HG03025 (cell line): ENCODE data around the gene MGRN1.

Source experiments
- ATAC-seq: cut with Tn5 transposase; IDR thresholded peaks from one replicate; pipeline ENCODE4 v1.9.1; 2021; ENCODE audit warnings: mild to moderate bottlenecking, moderate library complexity; ENCODE audit not compliant: unreplicated experiment, low FRiP score

MGRN1 gene

DNA sequence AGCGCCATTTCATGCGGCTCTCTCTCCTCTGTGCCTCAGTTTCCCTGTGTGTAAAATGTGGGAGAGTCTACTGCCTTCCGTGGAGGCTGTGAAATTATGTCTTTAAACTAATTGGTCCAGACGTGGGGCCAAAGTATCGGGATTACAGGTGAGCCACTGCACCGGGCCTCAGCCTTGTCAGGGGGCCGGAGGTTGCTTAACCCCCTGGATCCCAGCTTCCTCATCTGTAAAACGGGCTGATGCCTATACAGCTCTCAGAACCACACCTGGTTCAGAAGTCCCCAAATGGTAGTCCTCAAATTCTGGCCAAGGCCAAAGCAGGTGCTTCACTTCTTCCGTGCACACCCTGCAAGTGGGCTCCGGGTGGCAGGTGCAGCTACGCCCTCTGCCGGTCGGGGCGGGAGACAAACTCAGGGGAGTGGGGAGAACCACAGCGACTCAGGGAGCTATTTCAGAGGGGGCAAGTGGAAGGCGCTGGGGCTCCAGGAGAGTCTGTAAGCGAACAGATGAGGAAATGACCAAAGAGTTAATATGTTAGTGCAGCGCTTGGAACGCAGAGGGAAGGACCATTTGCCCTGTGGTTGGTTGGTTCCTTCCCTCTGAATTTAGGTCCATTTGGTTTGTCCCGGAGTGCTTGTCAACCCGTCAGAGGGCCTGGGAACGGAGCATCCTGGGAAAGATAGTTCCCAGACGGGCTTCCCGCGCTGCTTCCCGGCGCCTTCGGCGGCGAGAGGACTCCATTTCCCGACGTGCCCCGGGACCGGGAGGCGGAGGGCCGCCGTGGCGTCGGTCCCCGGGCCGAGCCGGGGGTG lies at the start of gene MGRN1:
TSS of gene MGRN1 (plus strand) at position 812 of the 812 bp plus-strand sequence. CDS start 135 bp downstream, outside the sequence.
- peak; percentile 58 for ATAC-seq

DNA sequence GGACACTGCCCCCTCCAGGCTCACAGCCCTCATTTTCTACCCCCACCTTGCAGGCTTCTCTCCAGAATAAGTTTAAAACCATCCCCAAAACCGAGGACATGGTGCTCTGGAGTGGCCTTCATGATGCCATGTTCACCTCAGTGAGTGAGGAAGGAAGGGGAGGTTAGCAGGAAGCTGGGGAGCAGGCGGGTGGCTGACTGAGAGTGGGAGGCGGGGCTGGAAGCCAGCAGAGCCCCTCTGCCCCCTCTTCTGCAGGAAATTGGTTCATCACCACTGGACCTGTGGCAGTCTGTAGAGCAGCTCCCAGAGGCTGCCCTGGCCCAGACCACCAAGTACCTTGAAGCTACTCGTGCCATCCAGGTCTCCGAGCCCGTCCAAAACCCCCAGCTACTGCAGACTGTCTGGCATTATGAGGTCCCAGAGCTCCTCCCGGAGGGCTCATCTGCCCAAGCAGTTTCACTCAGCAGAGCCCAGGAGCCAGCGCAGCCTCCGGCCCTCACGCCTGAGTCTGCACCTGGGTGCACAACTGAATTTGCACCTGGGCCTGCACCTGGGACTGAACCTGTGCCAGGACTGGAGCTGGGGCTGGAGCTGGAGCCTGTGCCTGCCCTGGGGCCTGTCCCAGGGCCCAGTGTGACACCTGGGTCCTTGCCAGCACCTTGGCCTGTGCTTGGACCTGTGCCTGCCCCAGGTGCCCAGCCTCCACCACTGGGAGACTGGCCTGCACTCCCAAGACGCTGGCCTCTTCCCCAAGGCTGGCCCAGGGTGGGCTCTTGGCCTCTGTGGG lies 49.5 kb upstream of the MGRN1 start:
- no peak for ATAC-seq

GRCh38 chr16:4576008-4576407 lies 48.6 kb upstream of the MGRN1 start:
- ATAC-seq: no peak

DNA sequence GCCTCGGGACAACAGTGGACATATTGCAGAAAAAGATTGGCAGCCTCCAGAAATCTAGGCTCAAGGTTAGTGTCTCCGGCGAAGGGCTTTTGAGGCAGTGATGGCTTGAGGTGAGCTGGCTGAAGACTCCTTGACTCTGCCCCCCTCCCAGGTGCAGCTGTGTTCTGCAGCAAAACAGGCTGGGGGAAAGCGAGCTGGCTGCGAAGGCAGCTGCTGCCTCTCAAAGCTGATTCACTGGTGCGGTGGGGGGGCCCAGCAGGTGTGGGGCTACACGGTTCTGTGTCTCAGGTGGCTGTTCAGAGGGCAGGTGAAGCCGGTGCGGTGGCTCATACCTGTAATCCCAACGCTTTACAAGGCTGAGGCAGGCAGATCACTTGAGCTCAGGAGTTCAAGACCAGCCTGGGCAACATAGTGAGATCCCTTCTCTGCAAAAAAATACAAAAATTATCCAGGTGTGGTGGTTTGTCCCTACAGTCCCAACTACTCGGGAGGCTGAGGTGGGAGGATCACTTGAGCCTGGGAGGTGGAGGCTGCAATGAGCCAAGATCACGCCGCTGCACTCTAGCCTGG lies 45.6 kb upstream of the MGRN1 start:
- ATAC-seq: no peak

DNA sequence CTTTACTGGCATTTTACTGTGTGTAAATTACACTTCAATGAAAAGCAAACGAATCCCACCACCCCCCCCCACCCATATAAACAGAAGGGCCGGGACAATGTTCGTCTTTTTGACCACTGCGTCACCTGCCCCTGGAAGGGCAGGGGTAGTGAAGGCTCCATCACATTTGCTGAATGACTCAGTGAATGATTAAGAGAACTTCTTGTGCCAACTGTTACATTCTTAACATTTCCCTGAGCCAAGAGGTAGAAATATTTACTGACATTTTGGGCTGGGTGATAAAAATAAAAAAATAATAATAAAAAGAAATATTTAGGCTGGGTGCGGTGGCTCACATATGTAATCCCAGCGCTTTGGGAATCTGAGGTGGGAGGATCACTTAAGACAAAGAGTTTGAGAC lies 44.4 kb upstream of the MGRN1 start:
- ATAC-seq: no peak

GRCh38 chr16:4583906-4584305 lies 40.7 kb upstream of the MGRN1 start:
- ATAC-seq: no peak

- no peak for ATAC-seq
Observed at GRCh38 chr16:4586291-4586690, 38.3 kb upstream of the MGRN1 start.

- no peak for ATAC-seq
Observed at GRCh38 chr16:4588386-4588785, 36.2 kb upstream of the MGRN1 start.

- no peak for ATAC-seq
Observed at GRCh38 chr16:4588961-4589360, 35.7 kb upstream of the MGRN1 start.

DNA sequence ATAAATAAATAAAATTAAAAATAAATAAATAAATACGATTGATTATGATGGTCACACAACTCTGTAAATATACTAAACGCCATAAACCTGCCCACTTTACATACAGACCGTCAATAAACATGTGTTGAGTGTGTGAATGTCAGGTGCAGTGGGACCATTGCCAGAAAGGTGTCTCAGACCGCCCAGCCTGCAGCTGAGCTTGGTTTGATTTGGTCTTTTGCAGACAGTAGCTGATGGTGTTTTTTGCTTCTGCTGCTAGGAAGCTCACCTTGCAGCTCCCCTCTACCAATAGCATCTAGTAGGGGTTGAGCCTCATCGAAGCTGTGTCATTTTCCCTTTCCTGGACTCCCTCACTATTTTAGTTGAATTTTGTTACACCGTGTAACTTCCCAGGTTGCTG lies 33.4 kb upstream of the MGRN1 start:
- no peak for ATAC-seq

GRCh38 chr16:4591706-4592470 lies 32.7 kb upstream of the MGRN1 start:
- no peak for ATAC-seq

GRCh38 chr16:4593086-4593485 lies 31.5 kb upstream of the MGRN1 start:
- ATAC-seq: no peak

DNA sequence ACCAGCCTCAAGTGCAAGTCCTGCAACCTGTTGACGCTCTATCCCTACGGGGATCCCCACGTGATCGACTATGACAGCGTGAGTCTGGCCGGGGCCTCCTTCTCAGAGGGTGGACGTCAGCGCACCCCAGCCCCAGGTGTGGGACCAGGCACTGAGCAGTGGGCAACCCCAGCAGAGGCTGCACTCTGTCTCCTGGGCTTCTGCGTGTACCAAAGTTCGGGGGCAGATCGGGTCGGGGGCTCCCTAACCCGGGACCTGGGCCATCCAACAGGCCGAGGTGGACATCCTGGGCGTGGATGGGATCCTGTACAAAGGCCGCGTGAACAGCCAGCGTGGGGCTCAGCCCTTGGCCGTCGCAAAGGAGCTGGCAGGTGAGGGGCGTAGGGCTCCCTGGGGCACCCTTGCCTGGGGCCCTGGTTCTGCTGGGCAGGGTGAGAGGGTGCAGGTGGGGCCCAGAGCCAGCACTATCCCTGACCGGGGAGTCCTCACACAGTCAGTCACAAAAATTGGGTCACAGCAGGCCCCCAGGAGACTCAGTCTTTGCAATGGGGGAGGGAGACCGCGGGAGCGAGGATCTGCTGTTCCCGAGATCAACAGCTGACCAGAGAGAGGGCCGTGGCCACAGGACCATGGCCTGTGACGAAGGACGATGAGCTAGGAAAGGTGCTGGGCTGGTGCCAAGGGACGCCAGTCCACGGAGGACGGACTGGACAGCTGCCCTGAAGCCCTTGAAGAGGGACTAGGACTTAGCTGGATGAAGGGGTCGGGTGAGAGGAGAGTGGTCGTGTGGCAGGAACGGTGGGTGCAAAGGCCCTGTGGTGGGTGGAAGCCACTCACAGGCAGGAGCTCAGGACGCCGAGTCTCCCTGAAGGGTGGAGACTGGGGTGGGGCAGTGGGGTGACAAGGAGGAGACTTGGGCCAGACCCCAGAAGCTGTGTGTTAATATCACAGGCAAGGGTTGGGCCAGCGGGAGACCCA lies 29.9 kb upstream of the MGRN1 start:
- ATAC-seq: no peak

GRCh38 chr16:4597174-4597573 lies 27.5 kb upstream of the MGRN1 start:
- no peak for ATAC-seq

DNA sequence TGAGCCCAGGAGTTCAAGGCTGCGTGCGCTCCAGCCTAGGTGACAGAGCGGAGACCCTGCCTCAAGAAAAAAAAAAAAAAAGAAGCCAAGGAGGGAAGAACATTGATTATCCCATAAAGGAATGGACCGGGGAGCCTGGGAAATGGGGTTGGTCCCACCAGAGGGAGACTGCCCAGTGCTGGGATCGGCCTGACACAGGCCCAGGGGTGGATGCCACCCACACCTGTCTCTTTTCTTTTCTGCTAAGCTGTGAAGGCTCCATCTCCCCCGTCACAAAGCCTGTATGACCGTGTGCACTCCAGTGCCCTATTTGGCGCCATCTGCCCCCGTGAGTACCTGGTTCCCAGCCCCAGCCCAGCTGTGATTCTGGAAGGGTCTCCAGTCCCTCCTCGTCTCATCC lies 25.6 kb upstream of the MGRN1 start:
- ATAC-seq: no peak

- no peak for ATAC-seq
Observed at GRCh38 chr16:4599545-4599944, 25.1 kb upstream of the MGRN1 start.

- ATAC-seq: no peak
Observed at GRCh38 chr16:4601036-4601863, 23.4 kb upstream of the MGRN1 start.

GRCh38 chr16:4601864-4602186 lies 22.8 kb upstream of the MGRN1 start:
- ATAC-seq: no peak

- ATAC-seq: no peak
Observed at GRCh38 chr16:4602331-4602730, 22.3 kb upstream of the MGRN1 start.
